ENCODE measurements around the gene FIS1. TPM values are rescaled to one million over a fixed set of nuclear protein-coding genes. Genes with fewer than 3 reads are reported as not detected.
"Not testable (repeated sequence)": the region's sequence is repeated elsewhere in the genome, so short reads cannot be mapped to it uniquely, and the experiment has no call there.

FIS1 gene
- total and polyA plus RNA-seq, 7 donors, result 239 to 368 (median 263) TPM

DNA sequence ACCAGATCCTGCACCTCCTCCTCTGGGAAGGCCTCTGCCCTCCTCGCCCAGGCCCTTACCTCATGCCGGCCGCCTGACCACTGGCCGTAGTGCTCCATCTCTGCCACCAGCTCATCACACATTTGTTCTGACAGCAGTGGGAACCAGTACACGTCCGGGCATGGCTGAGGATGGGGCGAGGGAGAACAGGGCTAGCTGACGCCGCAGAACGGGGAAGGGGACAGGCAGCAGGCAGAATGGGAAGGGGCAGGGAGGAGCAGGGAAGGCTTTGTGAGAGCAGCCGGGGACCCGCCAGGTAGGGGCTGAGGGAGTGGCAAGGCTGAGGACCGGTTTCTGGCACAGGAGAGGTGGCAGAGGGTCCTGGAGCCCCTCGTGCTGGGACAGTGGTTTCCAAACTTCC, 36.1 kb downstream of the FIS1 start:
- peaks cover 7 to 69% of the 10 kb centered on the region in 2 donors for H3K36me3 ChIP-seq (ENCODE audit: insufficient read depth in 1 of 2, low read depth in 1 of 2)
- WGBS, 3 donors, result 88 to 93% (median 89%) methylated on average over 14 of the region's 14 CpGs
- ATAC-seq (no peak), DNase-seq (no peak)
- H3K27ac ChIP-seq, result no peak overlapping the region
- no peaks in the 10 kb centered on the region for H3K4me1 ChIP-seq
- H3K27me3 ChIP-seq (ENCODE audit: insufficient read depth in 3 of 3, low read length in 2 of 3), result no peaks in the 10 kb centered on the region
- no peaks in the 10 kb centered on the region for H3K9me3 ChIP-seq
- TF ChIP-seq, protein P1, sequence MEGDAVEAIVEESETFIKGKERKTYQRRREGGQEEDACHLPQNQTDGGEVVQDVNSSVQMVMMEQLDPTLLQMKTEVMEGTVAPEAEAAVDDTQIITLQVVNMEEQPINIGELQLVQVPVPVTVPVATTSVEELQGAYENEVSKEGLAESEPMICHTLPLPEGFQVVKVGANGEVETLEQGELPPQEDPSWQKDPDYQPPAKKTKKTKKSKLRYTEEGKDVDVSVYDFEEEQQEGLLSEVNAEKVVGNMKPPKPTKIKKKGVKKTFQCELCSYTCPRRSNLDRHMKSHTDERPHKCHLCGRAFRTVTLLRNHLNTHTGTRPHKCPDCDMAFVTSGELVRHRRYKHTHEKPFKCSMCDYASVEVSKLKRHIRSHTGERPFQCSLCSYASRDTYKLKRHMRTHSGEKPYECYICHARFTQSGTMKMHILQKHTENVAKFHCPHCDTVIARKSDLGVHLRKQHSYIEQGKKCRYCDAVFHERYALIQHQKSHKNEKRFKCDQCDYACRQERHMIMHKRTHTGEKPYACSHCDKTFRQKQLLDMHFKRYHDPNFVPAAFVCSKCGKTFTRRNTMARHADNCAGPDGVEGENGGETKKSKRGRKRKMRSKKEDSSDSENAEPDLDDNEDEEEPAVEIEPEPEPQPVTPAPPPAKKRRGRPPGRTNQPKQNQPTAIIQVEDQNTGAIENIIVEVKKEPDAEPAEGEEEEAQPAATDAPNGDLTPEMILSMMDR (IDR thresholded peaks at IDR 0.05), result no peak
- intact Hi-C loops (cut with DNase I), result no loop called here
- H3K4me3 ChIP-seq, result no peak overlapping the region

DNA sequence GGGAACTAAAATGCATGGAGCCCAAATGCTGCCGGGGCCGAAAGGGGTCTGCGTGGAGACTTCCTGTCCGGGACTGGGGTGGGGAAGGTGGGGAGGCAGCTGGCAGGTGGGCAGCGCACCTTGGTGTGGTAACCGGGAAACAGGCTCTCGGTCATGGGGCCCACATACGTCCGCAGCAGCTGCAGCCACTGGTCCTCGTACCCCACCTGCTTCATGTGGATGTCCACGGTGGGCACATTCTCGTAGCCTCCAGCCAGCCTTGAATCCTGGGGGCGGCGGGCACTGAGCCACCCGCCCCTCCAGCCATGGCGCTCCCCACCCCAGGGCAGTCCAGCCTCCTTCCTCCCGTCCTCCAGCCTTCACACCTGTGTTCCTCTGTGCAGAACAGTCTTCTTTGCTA, 37.4 kb downstream of the FIS1 start:
- 87 to 92% (median 88%) methylated on average over 17 of the region's 17 CpGs for WGBS, 3 donors
- intact Hi-C loops (cut with DNase I), result no loop called here

DNA sequence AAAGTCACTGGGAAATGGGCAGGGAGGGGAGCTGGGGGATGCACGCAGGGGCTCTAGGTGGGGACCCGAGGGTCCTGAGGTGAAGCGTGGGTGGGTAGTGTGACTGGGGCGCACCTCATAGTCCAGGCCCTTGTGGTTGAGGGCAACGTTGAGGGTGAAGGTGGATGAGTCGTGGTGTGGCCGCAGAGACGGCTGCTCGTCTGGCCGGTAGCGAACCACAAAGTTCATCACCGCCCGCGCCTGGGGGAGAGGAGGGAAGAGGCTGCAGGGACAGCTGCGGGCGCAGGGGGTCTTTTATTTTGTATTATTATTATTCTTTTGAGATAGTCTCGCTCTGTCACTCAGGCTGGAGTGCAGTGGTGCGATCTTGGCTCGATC, 38.2 kb downstream of the FIS1 start:
- H3K4me3 ChIP-seq, result no peak overlapping the region
- H3K9me3 ChIP-seq, result no peaks in the 10 kb centered on the region
- TF ChIP-seq, protein P1 (IDR thresholded peaks at IDR 0.05), result no peak
- no peak for DNase-seq
- WGBS, 3 donors, result 87 to 90% (median 88%) methylated on average over 16 to 19 of the region's 19 CpGs
- intact Hi-C loops (cut with DNase I), result no loop called here
- ATAC-seq, result no peak
- peaks cover 5% of the 10 kb centered on the region for H3K4me1 ChIP-seq
- H3K27ac ChIP-seq, result no peak overlapping the region
- peaks cover 0 to 18% (median 12%) of the 10 kb centered on the region in 3 donors for H3K27me3 ChIP-seq (ENCODE audit: insufficient read depth in 3 of 3, low read length in 2 of 3)
- H3K36me3 ChIP-seq (ENCODE audit: insufficient read depth in 1 of 2, low read depth in 1 of 2), result peaks cover 7 to 49% of the 10 kb centered on the region in 2 donors

More for the DNA sequence above, 37.4 kb downstream of the FIS1 start:
- TF ChIP-seq, protein P1 (IDR thresholded peaks at IDR 0.05), result no peak
- H3K4me1 ChIP-seq, result no peaks in the 10 kb centered on the region
- ATAC-seq (no peak), DNase-seq (no peak)
- no peak overlapping the region for H3K27ac ChIP-seq
- peaks cover 0 to 10% (median 6%) of the 10 kb centered on the region in 3 donors for H3K27me3 ChIP-seq (ENCODE audit: insufficient read depth in 3 of 3, low read length in 2 of 3)
- H3K9me3 ChIP-seq, result no peaks in the 10 kb centered on the region
- no peak overlapping the region for H3K4me3 ChIP-seq
- peaks cover 7 to 56% of the 10 kb centered on the region in 2 donors for H3K36me3 ChIP-seq (ENCODE audit: insufficient read depth in 1 of 2, low read depth in 1 of 2)

DNA sequence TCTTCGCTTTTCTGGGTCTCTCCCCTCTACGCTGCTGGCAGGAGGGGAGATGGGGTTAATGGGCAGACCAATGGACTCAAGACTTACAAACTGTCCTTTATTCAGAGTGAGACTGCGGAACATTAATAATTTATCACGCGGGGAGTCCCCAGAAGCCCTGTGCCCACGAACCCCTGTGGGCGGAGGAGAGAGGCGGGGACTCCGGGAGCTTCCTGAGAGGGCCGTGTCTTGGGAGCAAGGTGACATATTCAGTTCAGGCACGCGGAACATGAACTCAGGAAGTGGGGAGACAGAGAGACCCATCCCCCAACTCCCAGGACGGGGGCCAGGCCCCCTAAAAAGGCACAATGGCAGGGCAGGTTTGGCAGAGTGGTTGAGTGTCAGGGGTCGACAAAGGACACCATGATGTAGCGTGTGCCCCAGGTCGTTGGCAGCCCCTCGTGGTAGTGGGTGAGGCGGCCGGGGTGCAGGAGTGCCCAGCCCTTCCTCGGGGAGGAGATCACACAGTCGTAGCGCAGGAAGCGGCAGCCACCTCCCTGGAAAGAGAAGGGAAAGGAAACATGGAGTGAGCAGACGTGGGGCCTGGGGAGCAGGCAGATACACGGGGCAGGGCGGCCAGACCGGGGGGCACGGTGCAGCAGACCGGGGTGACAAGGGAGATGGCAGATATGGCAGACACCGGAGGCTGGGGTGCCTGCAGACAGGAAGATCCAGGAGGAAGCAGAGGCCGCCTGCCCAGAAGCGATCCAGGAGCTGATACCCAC, 38.8 kb downstream of the FIS1 start:
- no peak for DNase-seq
- H3K27ac ChIP-seq, result no peak overlapping the region
- H3K36me3 ChIP-seq (ENCODE audit: insufficient read depth in 1 of 2, low read depth in 1 of 2), result peaks cover 7 to 43% of the 10 kb centered on the region in 2 donors
- H3K9me3 ChIP-seq, result no peaks in the 10 kb centered on the region
- 80 to 83% (median 82%) methylated on average over 32 of the region's 32 CpGs for WGBS, 3 donors
- TF ChIP-seq, protein P1 (IDR thresholded peaks at IDR 0.05), result no peak
- intact Hi-C loops (cut with DNase I), result no loop called here
- peaks cover 0 to 23% (median 14%) of the 10 kb centered on the region in 3 donors for H3K27me3 ChIP-seq (ENCODE audit: insufficient read depth in 3 of 3, low read length in 2 of 3)
- peak in 1 of 4 donors; percentile 6 for ATAC-seq
- no peak overlapping the region for H3K4me3 ChIP-seq
- H3K4me1 ChIP-seq, result peaks cover 6% of the 10 kb centered on the region

DNA sequence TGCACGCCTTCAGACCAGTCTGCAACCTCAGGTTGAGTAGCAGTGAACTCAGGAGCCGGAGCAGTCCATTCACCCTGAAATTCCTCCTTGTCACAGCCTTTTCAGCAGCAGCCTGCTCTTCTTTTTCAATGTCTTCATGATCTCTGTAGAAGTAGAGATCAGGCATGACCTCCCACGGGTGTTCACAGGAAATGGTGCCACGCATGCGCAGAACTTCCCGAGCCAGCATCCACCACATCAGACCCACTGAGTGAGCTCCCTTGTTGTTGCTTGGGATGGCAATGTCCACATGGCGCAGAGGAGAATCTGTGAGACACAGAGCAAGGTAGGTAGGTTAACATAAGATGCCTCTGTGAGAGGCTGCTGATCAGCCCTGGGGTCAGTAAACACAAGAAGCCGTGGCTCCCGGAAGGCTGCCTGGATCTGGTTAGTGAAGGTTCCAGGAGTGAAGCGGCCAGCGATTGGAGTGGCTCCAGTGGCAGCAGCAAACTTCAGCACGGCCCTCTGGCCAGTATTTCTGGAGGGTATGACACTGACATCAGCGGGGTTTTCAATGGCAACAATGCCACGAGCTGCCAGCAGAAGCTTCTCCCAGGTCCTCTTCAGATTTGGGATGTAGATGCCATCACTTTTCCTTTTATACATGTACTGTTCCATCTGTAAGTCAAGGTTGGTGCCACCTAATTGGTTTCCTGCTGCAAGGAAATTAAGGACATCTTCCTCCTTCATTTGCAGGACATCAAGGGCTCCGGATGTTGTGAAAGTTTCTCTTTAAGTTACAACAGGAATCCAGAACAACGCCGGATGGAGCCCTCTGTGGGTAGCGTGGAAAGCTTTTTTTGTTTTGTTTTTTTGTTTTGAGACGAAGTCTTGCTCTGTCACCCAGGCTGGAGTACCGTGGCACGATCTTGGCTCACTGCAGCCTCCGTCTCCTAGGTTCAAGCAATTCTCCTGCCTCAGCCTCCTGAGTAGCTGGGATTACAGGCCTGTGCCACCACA, 40.8 kb downstream of the FIS1 start:
- intact Hi-C loops (cut with DNase I); H3K27ac ChIP-seq; DNase-seq; ATAC-seq; H3K4me1 ChIP-seq; H3K4me3 ChIP-seq; H3K9me3 ChIP-seq: not testable (repeated sequence)
- peaks cover 0 to 35% (median 15%) of the 10 kb centered on the region in 3 donors for H3K27me3 ChIP-seq (ENCODE audit: insufficient read depth in 3 of 3, low read length in 2 of 3)
- WGBS, 3 donors, result 47 to 48% (median 48%) methylated on average over 22 of the region's 22 CpGs
- H3K36me3 ChIP-seq (ENCODE audit: insufficient read depth in 1 of 2, low read depth in 1 of 2), result peaks cover 4 to 23% of the 10 kb centered on the region in 2 donors
